Memory B cell (primary cell): ENCODE measurements around the gene EPM2A.

Experiments
- ATAC-seq: fragments of 150-1000 bp; cut with Tn5 transposase; 2 replicates; pipeline ENCODE4 v1.10.0; 2021; ENCODE audit warnings: low read depth, mild to moderate bottlenecking, moderate library complexity
- DNase-seq, 2 donors: peaks; one replicate each; pipeline ENCODE4 v3.0.0; 2022; ENCODE audit warnings: low spot score in 2 of 2
- H3K27ac Mint-ChIP-seq: one replicate; pipeline ENCODE4 v1.8.0; 2022; ENCODE audit warnings: mild to moderate bottlenecking, moderate library complexity, mixed read lengths
- H3K27me3 Mint-ChIP-seq: one replicate; pipeline ENCODE4 v1.8.0; 2022; ENCODE audit warnings: mixed read lengths
- H3K36me3 Mint-ChIP-seq: one replicate; pipeline ENCODE4 v1.8.0; 2022; ENCODE audit warnings: mild to moderate bottlenecking, mixed read lengths
- H3K4me1 Mint-ChIP-seq: one replicate; pipeline ENCODE4 v1.8.0; 2022; ENCODE audit warnings: mixed read lengths
- H3K4me3 Mint-ChIP-seq: one replicate; pipeline ENCODE4 v1.8.0; 2022; ENCODE audit warnings: mild to moderate bottlenecking, moderate library complexity, mixed read lengths
- H3K9me3 Mint-ChIP-seq: one replicate; pipeline ENCODE4 v1.8.0; 2022; ENCODE audit warnings: mixed read lengths

EPM2A gene

DNA sequence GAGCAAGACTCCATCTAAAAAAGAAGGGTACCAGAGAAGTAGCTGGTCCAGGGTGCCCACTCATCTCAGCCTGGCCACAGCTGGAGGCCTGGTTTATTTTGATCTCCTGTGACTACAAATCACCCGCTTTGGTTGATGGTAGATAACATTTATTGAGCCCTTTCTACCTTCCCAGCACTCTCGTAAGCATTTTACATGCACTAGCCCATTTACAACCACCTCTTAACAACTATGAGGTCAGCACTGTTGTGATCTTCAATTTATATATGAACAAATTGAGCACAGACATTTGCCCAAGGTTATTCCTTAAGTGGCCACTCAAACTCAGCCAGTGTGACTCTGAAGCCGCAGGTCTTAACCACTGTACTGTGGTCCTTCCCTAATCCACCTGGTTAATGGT is 104.7 kb downstream of the EPM2A start:
- Mint-ChIP-seq H3K27me3 (no peaks in the 10 kb centered on the region), H3K27ac (no peak overlapping the region), H3K9me3 (no peaks in the 10 kb centered on the region), H3K36me3 (peaks cover 19% of the 10 kb centered on the region), H3K4me1 (peaks cover 6% of the 10 kb centered on the region), H3K4me3 (no peak overlapping the region)
- ATAC-seq: no peak
- DNase-seq: no peak

DNA sequence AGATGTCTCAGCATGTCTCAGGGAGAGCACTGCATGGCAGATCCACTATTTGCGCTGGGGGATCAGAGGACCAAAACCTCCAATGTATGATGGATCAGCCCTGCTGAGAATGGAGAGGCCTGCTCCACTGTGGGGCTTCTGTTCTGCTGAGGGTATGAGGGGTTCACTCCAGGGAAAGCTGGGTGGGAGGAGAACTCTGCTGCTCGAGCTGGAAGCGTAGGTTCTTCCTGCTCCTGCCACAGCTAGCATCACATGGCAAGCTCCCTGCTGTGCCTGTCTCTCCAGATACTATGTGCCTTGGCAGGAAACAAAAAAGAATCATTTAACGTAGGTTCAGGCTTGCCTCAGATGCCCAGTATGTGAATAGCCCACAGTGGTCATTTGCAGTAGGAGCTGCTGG is 105.8 kb downstream of the EPM2A start:
- no peaks in the 10 kb centered on the region for H3K9me3 Mint-ChIP-seq
- H3K36me3 Mint-ChIP-seq: peaks cover 19% of the 10 kb centered on the region
- peaks cover 4% of the 10 kb centered on the region for H3K4me1 Mint-ChIP-seq
- no peaks in the 10 kb centered on the region for H3K27me3 Mint-ChIP-seq
- no peak overlapping the region for H3K27ac Mint-ChIP-seq
- ATAC-seq (no peak), DNase-seq (no peak)
- H3K4me3 Mint-ChIP-seq: no peak overlapping the region

DNA sequence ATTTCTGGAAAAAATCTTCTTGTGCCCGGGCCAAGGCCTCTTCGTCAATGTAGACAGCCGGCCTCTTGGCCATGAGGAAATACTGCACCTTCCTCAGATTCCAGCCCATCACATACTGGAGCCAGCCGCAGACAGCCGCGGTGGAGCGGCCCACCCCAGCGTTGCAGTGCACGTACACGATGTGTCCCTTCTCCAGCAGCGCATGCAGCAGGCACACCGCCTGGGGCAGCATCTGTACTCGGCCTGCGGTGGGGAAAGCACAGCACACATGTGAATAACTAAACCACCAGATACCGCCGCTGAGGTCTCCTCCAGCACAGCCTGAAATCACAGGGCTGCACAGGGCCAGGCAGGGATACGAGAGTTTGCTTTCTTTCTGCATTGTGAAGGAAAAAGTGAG is 107.9 kb downstream of the EPM2A start:
- DNase-seq (no peak), ATAC-seq (no peak)
- no peak overlapping the region for H3K4me3 Mint-ChIP-seq
- peaks cover 19% of the 10 kb centered on the region for H3K36me3 Mint-ChIP-seq
- H3K4me1 Mint-ChIP-seq: no peaks in the 10 kb centered on the region
- H3K27me3 Mint-ChIP-seq: no peaks in the 10 kb centered on the region
- no peak overlapping the region for H3K27ac Mint-ChIP-seq
- no peaks in the 10 kb centered on the region for H3K9me3 Mint-ChIP-seq

DNA sequence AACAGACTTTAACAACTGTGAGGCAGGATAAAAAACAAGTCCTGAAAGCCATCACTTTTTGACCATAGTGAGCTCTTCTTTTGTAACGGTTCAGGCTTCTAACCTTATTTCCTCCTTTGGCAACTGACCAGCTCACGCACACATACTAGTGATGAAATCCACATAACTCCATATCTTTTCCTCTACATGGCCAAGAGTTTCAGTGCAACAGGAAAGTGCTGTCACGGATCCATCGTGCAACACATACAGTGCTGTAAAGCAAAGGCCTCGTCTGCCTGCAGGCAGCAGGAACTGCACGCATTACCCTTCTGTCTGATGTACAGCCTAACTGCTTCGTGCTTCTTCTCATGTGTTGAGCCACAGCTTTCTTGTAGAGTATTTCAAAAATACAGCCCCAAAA is 108.5 kb downstream of the EPM2A start:
- Mint-ChIP-seq H3K36me3 (peaks cover 16% of the 10 kb centered on the region), H3K27me3 (no peaks in the 10 kb centered on the region), H3K27ac (no peak overlapping the region), H3K4me1 (no peaks in the 10 kb centered on the region), H3K9me3 (no peaks in the 10 kb centered on the region), H3K4me3 (no peak overlapping the region)
- ATAC-seq: no peak
- DNase-seq: no peak

DNA sequence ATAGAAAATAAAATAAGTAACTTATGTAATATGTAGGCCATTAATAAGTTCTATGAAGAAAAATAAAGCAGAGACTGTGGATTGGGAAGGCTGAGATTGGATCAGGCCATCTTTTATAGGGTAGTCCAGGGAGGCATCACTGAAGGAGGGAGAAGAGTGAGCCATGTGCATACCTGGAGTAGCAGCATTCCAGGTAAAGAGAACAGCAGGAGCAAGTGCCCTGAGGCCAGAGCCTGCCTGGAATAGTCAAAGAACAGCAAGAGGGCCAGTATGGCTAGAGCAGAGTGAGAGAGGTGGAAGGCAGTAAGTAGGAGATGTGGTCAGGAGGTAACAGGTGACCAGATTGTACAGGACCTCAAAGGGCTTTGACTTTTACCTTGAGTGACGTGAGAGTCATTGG is 112.1 kb downstream of the EPM2A start:
- Mint-ChIP-seq H3K4me1 (peaks cover 3% of the 10 kb centered on the region), H3K4me3 (no peak overlapping the region), H3K36me3 (peaks cover 12% of the 10 kb centered on the region), H3K27ac (no peak overlapping the region), H3K9me3 (peaks cover 4% of the 10 kb centered on the region), H3K27me3 (no peaks in the 10 kb centered on the region)
- DNase-seq: no peak
- ATAC-seq: no peak

DNA sequence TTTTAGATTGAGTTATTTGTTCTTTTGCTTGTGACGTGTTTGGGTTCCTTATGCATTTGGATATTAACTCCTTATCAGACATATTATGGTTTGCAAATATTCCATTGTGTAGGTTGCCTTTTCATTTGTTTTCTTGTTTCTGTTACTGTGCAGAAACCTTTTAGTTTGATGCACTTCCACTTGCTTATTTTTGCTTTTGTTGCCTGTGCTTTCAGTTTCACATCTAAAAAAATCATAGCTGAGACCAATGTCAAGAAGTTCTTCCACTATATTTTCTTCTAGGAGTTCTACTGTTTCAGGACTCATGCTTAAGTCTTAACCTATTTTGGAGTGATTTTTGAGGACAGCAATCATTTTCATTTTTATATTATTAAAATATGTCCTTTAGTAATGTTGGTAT is 113.5 kb downstream of the EPM2A start:
- Mint-ChIP-seq H3K27me3 (no peaks in the 10 kb centered on the region), H3K36me3 (peaks cover 10% of the 10 kb centered on the region), H3K4me3 (no peak overlapping the region), H3K4me1 (peaks cover 3% of the 10 kb centered on the region), H3K27ac (no peak overlapping the region), H3K9me3 (peaks cover 6% of the 10 kb centered on the region)
- ATAC-seq: no peak
- no peak for DNase-seq

DNA sequence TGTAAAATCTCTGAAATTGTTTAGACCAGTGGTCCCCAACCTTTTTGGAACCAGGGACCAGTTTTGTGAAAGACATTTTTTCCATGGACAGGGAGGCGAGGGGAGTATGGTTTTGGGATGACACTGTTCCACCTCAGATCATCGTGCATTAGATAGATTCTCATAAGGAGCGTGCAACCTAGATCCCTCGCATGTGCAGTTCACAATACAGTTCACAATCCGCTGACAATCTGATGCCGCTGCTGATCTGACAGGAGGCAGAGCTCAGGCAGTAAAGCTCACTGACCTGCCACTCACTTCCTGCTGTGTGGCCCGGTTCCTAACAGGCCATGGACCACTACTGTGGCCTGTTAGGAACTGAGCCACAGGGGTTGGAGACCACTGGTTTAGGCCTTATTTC is 115.2 kb downstream of the EPM2A start:
- peaks cover 3% of the 10 kb centered on the region for H3K4me1 Mint-ChIP-seq
- ATAC-seq: no peak
- no peaks in the 10 kb centered on the region for H3K27me3 Mint-ChIP-seq
- no peak overlapping the region for H3K27ac Mint-ChIP-seq
- H3K4me3 Mint-ChIP-seq: no peak overlapping the region
- H3K9me3 Mint-ChIP-seq: peaks cover 6% of the 10 kb centered on the region
- H3K36me3 Mint-ChIP-seq: peaks cover 4% of the 10 kb centered on the region
- no peak for DNase-seq

DNA sequence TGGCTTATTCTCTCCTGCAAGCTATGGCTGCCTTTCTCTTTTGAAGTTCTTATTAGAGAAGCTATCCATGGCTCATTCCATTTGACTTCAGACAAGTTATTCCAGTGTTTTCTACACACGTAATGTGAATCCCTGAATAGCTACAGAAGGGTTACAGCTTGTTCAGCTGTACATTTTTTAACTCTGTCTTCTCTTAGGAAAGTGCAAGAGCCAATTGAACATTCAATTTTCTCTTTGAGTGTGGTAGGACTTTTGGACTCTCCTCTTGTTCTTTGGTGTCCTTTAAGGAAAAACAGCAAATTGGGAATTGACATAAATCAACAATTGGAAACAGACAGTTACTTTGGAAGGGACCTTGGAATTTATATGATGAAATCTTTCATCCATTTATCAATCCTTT is 125.8 kb downstream of the EPM2A start:
- H3K9me3 Mint-ChIP-seq: peaks cover 3% of the 10 kb centered on the region
- DNase-seq: no peak
- peaks cover 7% of the 10 kb centered on the region for H3K27me3 Mint-ChIP-seq
- no peaks in the 10 kb centered on the region for H3K36me3 Mint-ChIP-seq
- H3K4me3 Mint-ChIP-seq: no peak overlapping the region
- ATAC-seq: no peak
- H3K27ac Mint-ChIP-seq: no peak overlapping the region
- H3K4me1 Mint-ChIP-seq: no peaks in the 10 kb centered on the region

DNA sequence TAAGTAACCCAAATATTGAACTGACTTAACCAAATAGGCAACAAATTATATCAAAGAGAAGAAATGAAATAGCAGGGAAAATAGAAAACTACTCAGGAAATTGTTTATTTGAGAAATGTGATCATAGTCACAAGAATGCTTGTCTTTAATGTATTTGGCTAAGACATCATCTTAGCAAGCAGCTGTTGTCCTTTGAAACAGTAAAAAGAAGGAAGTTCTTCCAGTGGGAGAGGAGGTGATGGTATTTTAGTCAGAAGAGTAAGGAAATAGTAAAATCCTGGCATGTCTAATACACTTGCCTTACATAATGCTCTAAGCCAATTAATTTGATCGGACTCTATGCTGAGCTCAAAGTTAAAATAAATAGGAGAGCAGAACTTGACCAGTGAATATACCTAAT is 126.5 kb downstream of the EPM2A start:
- no peak for DNase-seq

DNA sequence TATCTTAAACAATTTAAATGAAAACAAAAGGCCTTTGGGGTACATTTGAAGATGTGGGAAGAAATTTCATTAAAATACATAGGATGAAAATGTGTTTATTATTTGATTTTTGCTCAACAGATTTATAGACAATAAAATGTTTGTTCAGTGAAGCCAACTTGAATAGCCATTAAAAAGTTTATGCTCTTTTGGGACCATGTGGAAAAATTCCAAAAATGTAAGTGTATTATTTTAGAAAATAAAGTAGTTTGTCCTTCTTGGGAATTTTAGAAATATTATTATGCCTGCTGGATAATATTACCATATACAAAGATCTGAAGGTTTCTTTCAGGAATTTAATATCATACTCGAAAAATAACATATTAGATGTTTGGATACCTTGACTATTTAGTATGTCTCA is 131.3 kb downstream of the EPM2A start:
- no peak for ATAC-seq

More for the DNA sequence above, 126.5 kb downstream of the EPM2A start:
- Mint-ChIP-seq H3K4me3 (no peak overlapping the region), H3K36me3 (no peaks in the 10 kb centered on the region), H3K27me3 (peaks cover 7% of the 10 kb centered on the region), H3K4me1 (no peaks in the 10 kb centered on the region), H3K27ac (no peak overlapping the region), H3K9me3 (peaks cover 3% of the 10 kb centered on the region)
- ATAC-seq: no peak

DNA sequence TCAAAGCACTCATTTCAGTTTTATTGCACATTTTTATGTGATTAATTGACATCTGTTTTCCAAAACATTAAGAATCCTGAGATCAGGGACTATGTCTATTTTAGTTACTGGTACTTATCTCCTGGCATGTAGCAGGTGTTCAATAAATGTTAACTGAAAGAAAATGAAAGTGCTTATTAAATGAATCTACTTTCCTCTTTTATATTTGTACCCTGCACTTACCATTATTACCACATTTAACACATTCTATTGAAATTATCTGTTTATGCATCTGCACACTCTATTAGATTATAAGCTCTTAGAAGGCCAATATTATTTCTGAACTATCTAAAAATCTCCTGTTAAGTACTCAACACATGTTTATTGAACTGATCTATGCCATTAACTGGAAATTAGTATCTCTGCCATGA is 131.9 kb downstream of the EPM2A start:
- H3K4me3 Mint-ChIP-seq: no peak overlapping the region
- H3K36me3 Mint-ChIP-seq: no peaks in the 10 kb centered on the region
- no peak overlapping the region for H3K27ac Mint-ChIP-seq
- ATAC-seq (no peak), DNase-seq (no peak)
- no peaks in the 10 kb centered on the region for H3K4me1 Mint-ChIP-seq
- peaks cover 3% of the 10 kb centered on the region for H3K9me3 Mint-ChIP-seq
- peaks cover 4% of the 10 kb centered on the region for H3K27me3 Mint-ChIP-seq

More for the DNA sequence above, 131.3 kb downstream of the EPM2A start:
- Mint-ChIP-seq H3K4me1 (no peaks in the 10 kb centered on the region), H3K27me3 (peaks cover 4% of the 10 kb centered on the region), H3K4me3 (no peak overlapping the region), H3K36me3 (no peaks in the 10 kb centered on the region), H3K9me3 (peaks cover 3% of the 10 kb centered on the region), H3K27ac (no peak overlapping the region)
- no peak for DNase-seq

DNA sequence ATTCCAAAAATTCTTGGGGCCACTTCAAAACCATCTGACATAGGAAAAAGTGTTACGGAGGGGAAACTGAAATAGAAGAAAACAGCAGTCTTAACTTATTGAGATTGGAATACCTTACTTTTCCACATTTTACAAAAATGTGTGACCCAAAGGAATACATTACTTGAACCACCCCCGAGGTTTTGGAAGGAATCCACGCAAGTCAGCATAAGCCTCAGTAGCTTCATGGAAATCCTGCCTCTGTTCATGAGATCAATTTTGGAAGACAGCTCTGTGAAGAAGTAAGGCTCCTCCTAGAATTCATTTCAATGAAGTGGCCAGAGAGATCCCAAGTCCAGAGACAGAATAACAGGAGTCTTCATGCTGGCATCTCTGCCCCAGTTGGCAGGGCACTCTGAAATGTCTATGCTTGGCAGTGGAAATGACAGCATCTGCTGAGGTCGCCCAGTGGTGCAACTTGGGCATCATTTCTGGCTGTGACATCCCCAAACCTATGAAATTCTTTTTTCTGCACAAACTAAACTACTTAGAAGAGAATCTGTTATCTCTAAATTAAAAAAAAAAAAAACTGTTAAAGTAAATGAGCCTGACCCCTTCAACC is 132.5 kb downstream of the EPM2A start:
- Mint-ChIP-seq H3K9me3 (peaks cover 3% of the 10 kb centered on the region), H3K4me1 (no peaks in the 10 kb centered on the region), H3K4me3 (no peak overlapping the region), H3K27me3 (peaks cover 4% of the 10 kb centered on the region), H3K27ac (no peak overlapping the region), H3K36me3 (no peaks in the 10 kb centered on the region)
- ATAC-seq (no peak), DNase-seq (no peak)

DNA sequence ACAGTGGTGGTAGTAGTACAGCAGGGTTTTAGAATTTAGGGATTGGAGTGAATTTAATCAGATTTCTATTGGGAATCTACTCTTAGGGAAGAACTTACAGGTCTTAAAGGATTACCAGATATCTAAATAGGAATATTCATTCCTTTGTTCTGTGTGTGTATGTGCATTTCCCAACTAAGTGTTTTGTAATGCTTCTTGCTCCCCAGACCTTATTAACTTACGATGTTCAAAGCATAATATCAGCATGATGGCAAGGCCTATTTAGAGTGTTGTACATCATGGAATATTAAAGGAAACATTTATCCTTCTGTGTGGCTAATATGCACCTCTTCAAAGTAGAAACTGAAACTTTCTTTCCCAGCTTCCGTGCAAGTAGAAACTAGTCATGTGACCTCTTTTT is 133.9 kb downstream of the EPM2A start:
- Mint-ChIP-seq H3K4me1 (no peaks in the 10 kb centered on the region), H3K4me3 (no peak overlapping the region), H3K36me3 (no peaks in the 10 kb centered on the region), H3K27ac (no peak overlapping the region), H3K9me3 (no peaks in the 10 kb centered on the region), H3K27me3 (no peaks in the 10 kb centered on the region)
- DNase-seq (no peak), ATAC-seq (no peak)

DNA sequence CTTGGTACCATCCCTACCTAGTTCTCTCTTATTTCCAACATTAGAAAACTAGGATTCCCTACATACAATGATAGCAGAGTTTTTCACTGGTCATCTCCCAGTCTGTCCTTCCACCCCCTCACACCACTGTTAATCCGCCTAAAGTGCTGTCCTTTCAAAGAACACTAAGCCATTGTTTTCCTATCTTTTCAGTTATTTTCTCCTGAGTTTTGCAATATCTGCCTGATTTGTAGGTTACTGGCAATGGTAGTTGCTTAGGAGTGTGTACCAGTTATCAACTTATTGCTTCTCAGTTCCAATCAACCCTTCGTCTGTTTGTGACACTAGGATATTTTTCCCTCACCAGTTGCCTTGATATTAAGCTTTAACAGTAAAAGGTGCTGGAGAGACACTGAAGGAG is 135.0 kb downstream of the EPM2A start:
- Mint-ChIP-seq H3K36me3 (no peaks in the 10 kb centered on the region), H3K27me3 (no peaks in the 10 kb centered on the region), H3K27ac (no peak overlapping the region), H3K9me3 (no peaks in the 10 kb centered on the region), H3K4me3 (no peak overlapping the region), H3K4me1 (no peaks in the 10 kb centered on the region)
- DNase-seq (no peak), ATAC-seq (no peak)

DNA sequence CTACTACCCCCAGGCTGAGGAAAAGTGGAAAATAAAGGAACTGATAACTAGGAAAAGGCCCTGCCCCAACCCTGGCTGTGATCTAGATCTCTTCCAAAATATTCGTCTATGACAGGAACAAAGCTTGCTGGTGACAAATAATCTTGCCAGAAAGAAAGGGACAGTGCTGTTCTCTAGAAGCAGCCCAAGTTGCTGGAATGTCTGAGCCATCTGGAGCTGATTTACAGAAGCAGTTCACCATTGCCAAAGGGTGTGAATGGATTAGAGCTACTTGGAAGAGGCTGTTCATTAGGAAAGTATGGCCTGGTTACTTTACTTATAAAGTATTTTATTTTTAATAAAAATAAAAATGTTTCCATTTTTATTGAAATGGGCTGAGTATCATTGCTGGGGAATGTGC is 146.3 kb downstream of the EPM2A start:
- Mint-ChIP-seq H3K27me3 (peaks cover 3% of the 10 kb centered on the region), H3K27ac (no peak overlapping the region), H3K4me3 (no peak overlapping the region), H3K36me3 (no peaks in the 10 kb centered on the region), H3K4me1 (no peaks in the 10 kb centered on the region), H3K9me3 (peaks cover 4% of the 10 kb centered on the region)
- DNase-seq: no peak
- no peak for ATAC-seq
